Measurements from ENCODE around the gene FPR1. TPM values are rescaled to one million over a fixed set of nuclear protein-coding genes. Genes with fewer than 3 reads are reported as not detected.

The FPR1 gene
- total and polyA plus RNA-seq, 4 donors: 0.77 to 37.1 (median 16.3) TPM

DNA sequence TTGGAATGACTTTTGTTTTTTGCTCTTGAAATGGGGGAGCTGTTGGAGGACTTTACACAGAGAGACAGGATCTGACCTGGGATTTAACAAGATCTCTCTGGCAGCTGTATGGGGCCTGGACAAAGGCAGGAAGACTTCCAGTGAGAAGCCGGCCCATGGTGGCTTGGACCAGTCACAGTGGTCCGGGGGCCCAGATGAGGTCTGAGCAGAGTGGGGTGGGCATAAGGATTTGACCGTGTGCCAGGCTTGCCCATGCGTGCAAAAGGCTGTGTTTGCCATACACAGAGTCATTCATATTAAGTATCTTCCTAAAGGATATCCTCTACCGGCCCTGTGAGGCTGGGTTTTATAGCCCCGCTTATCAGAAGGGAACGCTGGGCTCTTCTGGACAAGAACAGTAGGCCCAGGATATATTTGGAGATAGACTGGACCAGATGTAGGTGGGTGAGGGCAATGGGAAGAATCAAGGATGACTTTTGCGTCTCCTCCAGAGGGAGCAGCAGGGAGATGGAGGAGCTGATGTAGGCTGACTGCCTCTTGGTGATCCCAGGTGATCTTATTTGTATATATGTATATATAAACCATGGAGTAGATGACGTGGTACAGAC lies 54.4 kb downstream of the FPR1 start:
- Histone ChIP-seq H3K9me3 (ENCODE audit: control insufficient read depth, low read length) (no peaks in the 10 kb centered on the region), H3K27me3 (ENCODE audit: control insufficient read depth in 1 of 2, insufficient read depth in 2 of 2, low read length in 1 of 2) (no peaks in the 10 kb centered on the region), H3K36me3 (ENCODE audit: control insufficient read depth in 1 of 2, insufficient read depth in 2 of 2, low read length in 1 of 2) (peaks cover 0 to 3% of the 10 kb centered on the region in 2 donors), H3K27ac (ENCODE audit: low read depth in 1 of 2, low read length in 2 of 2) (no peak overlapping the region), H3K4me1 (ENCODE audit: control insufficient read depth in 1 of 2, insufficient read depth in 2 of 2, low read length in 2 of 2) (no peaks in the 10 kb centered on the region), H3K4me3 (ENCODE audit: low read length in 2 of 2) (no peak overlapping the region)
- ATAC-seq (ENCODE audit: low FRiP score) (no peak), DNase-seq (no peak)
- 79 to 82% methylated on average over 9 of the region's 9 CpGs for WGBS, 2 donors
- intact Hi-C loops (cut with DNase I): no loop called here

GRCh38 chr19:51696606-51697005 lies 55.1 kb downstream of the FPR1 start:
- no peaks in the 10 kb centered on the region for H3K4me1 ChIP-seq (ENCODE audit: control insufficient read depth in 1 of 2, insufficient read depth in 2 of 2, low read length in 2 of 2)
- intact Hi-C loops (cut with DNase I): no loop called here
- H3K27ac ChIP-seq (ENCODE audit: low read depth in 1 of 2, low read length in 2 of 2): no peak overlapping the region
- H3K9me3 ChIP-seq (ENCODE audit: control insufficient read depth, low read length): no peaks in the 10 kb centered on the region
- no peak for DNase-seq
- peaks cover 0 to 3% of the 10 kb centered on the region in 2 donors for H3K36me3 ChIP-seq (ENCODE audit: control insufficient read depth in 1 of 2, insufficient read depth in 2 of 2, low read length in 1 of 2)
- H3K27me3 ChIP-seq (ENCODE audit: control insufficient read depth in 1 of 2, insufficient read depth in 2 of 2, low read length in 1 of 2): no peaks in the 10 kb centered on the region
- H3K4me3 ChIP-seq (ENCODE audit: low read length in 2 of 2): no peak overlapping the region
- 90% methylated on average over 3 of the region's 3 CpGs for WGBS, 2 donors
- no peak for ATAC-seq (ENCODE audit: low FRiP score)

Other genes starting within 250 kb of the FPR1 start
- 1 to 10 TPM in 1 of 2 donors, under 1 TPM in 1; 0.52 to 2.9 TPM for gene SIGLEC6, start 220.2 kb downstream of the FPR1 start, total RNA-seq
- gene SIGLEC6, start 220.2 kb downstream of the FPR1 start, polyA plus RNA-seq: not detected
- 10 to 100 TPM; 15.1 to 16.6 TPM for gene ZNF175, start 180.6 kb downstream of the FPR1 start, total RNA-seq
- 1 to 10 TPM; 1.8 to 3.1 TPM for gene ZNF175, start 180.6 kb downstream of the FPR1 start, polyA plus RNA-seq
- 1 to 10 TPM in 1 of 2 donors, under 1 TPM in 1; 0.58 to 2.0 TPM for gene SIGLEC5, start 121.5 kb downstream of the FPR1 start, total RNA-seq
- gene SIGLEC5, start 121.5 kb downstream of the FPR1 start, polyA plus RNA-seq: not detected
- 1 to 10 TPM; 4.2 to 5.0 TPM for gene SIGLEC14, start 105.1 kb downstream of the FPR1 start, total RNA-seq
- gene SIGLEC14, start 105.1 kb downstream of the FPR1 start, polyA plus RNA-seq: under 1 TPM; 0.20 to 0.38 TPM
- gene SPACA6, start 58.5 kb downstream of the FPR1 start, total RNA-seq: 10 to 100 TPM; 37.3 to 53.0 TPM
- gene SPACA6, start 58.5 kb downstream of the FPR1 start, polyA plus RNA-seq: 100 to 1,000 TPM in 1 of 2 donors, 10 to 100 TPM in 1; 21.3 to 103 TPM
- gene HAS1, start 27.9 kb downstream of the FPR1 start, total RNA-seq: 1 to 10 TPM; 4.6 to 5.4 TPM
- not detected for gene HAS1, start 27.9 kb downstream of the FPR1 start, polyA plus RNA-seq
- 1 to 10 TPM; 2.7 to 3.9 TPM for gene FPR2, start 9.3 kb upstream of the FPR1 start, total RNA-seq
- 1 to 10 TPM in 1 of 2 donors, under 1 TPM in 1; 0.18 to 2.6 TPM for gene FPR2, start 9.3 kb upstream of the FPR1 start, polyA plus RNA-seq
- gene FPR3, start 43.3 kb upstream of the FPR1 start, total RNA-seq: 10 to 100 TPM; 21.2 to 25.1 TPM
- gene FPR3, start 43.3 kb upstream of the FPR1 start, polyA plus RNA-seq: 10 to 100 TPM in 1 of 2 donors, 1 to 10 TPM in 1; 1.7 to 11.9 TPM
- 10 to 100 TPM; 12.5 to 24.2 TPM for gene ZNF577, start 136.1 kb upstream of the FPR1 start, total RNA-seq
- gene ZNF577, start 136.1 kb upstream of the FPR1 start, polyA plus RNA-seq: 10 to 100 TPM in 1 of 2 donors, 1 to 10 TPM in 1; 4.5 to 61.1 TPM
- 10 to 100 TPM; 14.3 to 15.3 TPM for gene ZNF649, start 153.1 kb upstream of the FPR1 start, total RNA-seq
- gene ZNF649, start 153.1 kb upstream of the FPR1 start, polyA plus RNA-seq: 1 to 10 TPM; 1.5 to 8.5 TPM
- gene ZNF613, start 175.6 kb upstream of the FPR1 start, total RNA-seq: 1 to 10 TPM; 6.4 to 8.8 TPM
- 1 to 10 TPM; 6.3 to 8.7 TPM for gene ZNF613, start 175.6 kb upstream of the FPR1 start, polyA plus RNA-seq
- 10 to 100 TPM; 13.2 to 17.7 TPM for gene ZNF350, start 235.0 kb upstream of the FPR1 start, total RNA-seq
- 10 to 100 TPM in 1 of 2 donors, 1 to 10 TPM in 1; 9.9 to 11.9 TPM for gene ZNF350, start 235.0 kb upstream of the FPR1 start, polyA plus RNA-seq